HG02610 (cell line): ENCODE data around the gene ST8SIA1.

Source experiments
- ATAC-seq: cut with Tn5 transposase; IDR thresholded peaks from one replicate; pipeline ENCODE4 v1.9.1; 2021; ENCODE audit warnings: mild to moderate bottlenecking, moderate library complexity; ENCODE audit not compliant: unreplicated experiment

Gene ST8SIA1

DNA sequence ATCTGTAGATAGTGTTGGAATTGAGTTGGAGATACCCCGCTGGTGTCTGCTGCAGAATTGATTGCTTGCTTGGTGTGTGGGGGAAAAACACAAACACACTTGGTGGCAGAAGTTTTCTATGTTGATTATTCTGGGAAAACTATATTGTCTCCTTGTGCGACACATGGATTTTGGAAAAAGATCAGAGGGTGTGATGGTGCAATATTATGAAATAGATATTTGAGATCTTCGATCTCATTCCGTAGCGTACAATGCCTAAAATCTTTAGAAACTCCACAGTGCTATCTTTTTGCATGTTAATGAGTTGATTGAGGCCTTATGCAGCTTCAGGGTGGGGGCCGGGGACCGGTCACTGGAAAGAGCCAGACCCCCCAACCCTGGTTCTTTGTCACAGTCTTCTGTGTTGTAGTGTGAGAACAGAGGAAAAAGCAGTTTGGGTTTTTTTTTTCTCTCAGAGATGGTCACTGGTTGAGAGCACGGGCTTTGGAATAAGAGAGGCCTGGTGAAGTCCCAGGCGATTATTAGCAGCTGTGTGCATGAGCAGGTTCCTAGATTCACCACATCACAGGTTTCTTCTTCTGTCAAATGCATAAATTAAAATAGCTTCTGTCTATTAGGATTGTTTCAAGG lies 88.2 kb downstream of the ST8SIA1 start:
- no peak for ATAC-seq

DNA sequence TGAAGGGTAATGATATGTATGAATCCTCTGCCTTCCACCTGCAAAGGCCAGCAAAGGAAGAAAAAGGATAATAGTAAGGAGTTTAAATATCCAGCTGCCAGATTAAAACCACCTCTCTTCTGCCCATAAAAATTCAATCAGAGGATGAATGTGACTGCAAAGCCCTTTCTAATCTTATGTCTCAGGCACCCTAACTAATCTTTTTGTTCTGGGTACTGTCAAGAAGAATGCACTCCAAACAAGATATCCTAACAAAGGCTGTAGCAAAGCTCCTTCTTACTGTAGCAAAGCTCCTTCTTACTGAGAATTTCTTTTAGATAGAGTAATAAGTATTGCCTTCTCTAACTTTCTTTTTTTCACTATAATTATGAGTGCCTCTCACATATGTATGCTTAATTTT lies 91.8 kb downstream of the ST8SIA1 start:
- ATAC-seq = no peak

- no peak for ATAC-seq
These were observed 96.3 kb downstream of the ST8SIA1 start for GRCh38 chr12:22238211-22238610.

- ATAC-seq = no peak
These were observed 99.9 kb downstream of the ST8SIA1 start for GRCh38 chr12:22234561-22234960.

- ATAC-seq = no peak
These were observed 102.7 kb downstream of the ST8SIA1 start for GRCh38 chr12:22231836-22232235.

DNA sequence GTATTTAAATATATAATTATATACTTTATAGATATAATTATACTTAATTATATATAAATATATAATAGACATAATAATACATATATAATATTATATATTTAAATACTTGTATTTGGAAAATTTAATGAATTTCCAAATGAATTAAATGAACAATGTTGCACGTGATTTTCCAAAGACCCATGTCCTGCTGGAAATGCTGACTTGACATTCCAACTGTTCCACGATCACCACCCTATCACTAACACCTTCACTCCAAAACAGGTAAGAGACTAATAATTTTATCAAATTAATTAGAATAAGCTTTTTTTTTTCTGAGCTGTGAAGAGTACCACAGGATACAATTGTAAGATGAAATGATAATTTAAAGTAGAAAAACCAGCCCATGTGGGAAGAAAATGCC lies 103.4 kb downstream of the ST8SIA1 start:
- ATAC-seq = no peak

DNA sequence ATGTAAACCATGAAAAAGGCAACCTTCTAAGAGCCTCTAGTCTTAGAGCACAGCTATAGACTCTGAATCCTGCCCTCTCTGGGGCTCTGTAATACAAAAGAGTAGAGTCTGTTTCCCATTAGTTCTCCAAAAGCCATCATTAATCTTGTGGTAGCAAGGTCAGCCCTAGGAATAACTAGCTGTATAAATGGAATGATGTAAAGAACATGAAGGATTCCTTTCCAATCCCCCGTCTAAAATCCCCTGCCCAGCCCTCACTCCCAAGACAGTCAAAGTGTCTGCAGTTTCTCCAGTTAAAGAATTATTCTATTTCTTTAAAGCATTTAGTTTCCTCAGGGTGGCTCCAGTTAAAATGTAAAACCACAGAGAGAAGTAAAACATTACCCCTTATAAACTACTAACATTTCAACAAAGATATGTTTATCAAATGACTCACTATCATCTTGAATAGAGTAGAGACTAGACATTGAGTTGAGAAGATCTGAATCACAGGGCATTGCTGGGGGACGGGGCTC lies 104.2 kb downstream of the ST8SIA1 start:
- ATAC-seq = no peak

GRCh38 chr12:22229652-22230279 lies 104.7 kb downstream of the ST8SIA1 start:
- no peak for ATAC-seq

- ATAC-seq = no peak
These were observed 106.3 kb downstream of the ST8SIA1 start for GRCh38 chr12:22228022-22228875.

GRCh38 chr12:22223356-22223755 lies 111.2 kb downstream of the ST8SIA1 start:
- no peak for ATAC-seq

DNA sequence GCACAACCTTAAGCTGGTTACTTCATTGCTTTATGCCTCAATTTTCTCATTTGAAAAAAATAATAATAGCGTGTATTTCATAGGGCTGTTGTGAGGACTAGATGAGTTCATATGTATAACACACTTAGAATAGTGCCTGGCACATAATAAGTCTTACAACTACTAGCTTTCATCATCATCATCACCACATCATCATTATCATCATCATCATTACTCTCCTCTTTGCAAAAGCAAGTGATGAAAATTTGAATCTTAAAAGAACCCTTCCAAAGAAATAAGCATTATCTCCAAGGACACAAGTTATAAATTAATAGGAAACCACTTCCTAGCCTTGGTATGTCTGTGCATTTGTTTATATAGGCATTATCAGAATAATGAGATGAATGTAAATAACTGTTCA lies 117.0 kb downstream of the ST8SIA1 start:
- no peak for ATAC-seq

DNA sequence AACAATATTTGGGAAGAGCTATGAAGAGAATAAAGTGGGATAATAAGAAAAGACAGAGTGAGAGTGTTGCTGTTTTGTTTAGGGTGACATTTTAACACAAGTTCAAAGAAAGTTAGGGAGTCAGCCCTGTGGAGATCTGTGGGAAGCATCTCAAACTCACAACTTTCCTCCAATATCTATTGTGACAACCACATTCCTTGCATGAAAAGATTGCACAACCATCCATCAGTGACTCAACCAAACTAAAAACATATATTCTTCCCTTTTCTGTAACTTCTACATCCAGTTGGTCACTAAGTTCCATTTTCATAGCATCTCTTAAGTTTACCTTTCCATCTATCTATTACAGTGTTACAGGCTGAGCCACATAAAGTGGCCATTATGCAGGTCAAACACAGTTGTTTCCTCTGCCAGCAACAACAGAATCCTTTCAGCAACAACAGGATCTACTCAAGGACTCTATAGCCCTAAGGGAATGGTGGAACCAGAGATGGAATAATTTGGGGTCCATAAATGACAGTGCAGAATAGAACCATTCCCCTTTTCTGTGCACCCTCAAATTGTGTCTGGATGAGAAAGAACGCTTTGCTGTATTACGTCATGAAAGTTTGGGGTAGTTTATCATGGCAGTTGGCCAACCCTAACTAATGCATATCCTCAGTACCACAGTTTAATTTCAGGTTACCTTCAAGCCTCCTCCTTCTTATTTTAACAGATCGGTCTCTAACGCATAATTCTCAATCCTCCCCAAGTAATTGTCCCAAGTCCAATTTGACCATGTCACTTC lies 118.8 kb downstream of the ST8SIA1 start:
- no peak for ATAC-seq

DNA sequence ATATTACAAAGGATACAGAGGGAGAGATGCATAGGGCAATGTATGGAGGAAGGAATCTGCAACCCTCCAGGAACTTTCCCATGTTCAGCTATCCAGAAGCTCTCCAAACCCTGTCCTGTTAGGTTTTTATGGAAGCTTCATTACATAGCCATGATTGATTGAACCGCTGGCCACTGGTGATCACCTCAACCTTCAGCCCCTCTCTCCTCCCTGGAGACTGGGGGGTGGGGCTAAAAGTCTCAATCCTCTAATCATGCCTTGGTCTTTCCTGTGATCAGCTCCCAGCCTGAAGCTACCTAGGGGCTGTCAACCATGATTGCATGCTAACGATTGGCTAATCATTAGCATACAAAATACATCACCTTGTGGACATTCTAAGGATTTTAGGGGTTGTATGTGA lies 123.4 kb downstream of the ST8SIA1 start:
- ATAC-seq = no peak

DNA sequence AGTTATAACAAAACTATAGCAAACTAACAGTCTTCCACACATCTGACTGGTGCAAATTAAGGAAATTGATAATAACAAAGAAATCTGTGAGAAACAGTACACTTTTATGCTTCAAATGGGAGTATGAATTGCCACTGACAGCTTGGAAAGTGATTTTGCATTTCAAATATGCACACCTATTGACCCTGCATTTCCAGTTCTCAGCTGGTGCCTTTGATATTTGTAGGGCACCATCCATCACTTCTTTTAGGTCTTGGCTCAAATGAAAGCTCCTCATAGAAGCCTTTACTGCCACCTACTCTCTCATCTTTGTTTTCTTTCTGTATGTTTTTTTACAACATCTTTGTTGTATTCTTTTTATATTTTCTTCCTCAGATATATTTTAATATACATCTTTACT lies 125.1 kb downstream of the ST8SIA1 start:
- ATAC-seq = no peak

- ATAC-seq = no peak
These were observed 128.3 kb downstream of the ST8SIA1 start for GRCh38 chr12:22206111-22206728.

- no peak for ATAC-seq
These were observed 130.1 kb downstream of the ST8SIA1 start for GRCh38 chr12:22204391-22204790.

DNA sequence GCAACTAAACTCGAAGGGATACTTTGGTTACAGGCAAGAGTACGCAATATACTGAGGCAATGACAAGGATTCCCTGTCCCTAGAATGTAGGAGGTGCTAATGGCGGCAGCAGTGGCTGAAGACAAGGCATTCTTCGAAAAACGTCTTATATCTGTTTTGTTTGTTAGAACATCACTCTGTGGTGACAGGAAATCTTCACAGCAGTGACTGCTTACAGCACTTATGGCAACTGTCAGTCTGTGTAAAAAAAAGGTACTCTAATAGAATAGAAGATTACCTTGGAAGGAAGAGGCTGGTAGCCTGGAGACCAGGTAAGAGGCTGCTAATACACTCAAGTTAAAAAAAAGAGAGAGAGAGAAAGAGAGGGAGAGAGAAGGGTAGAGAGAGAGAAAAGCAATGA lies 131.7 kb downstream of the ST8SIA1 start:
- no peak for ATAC-seq

DNA sequence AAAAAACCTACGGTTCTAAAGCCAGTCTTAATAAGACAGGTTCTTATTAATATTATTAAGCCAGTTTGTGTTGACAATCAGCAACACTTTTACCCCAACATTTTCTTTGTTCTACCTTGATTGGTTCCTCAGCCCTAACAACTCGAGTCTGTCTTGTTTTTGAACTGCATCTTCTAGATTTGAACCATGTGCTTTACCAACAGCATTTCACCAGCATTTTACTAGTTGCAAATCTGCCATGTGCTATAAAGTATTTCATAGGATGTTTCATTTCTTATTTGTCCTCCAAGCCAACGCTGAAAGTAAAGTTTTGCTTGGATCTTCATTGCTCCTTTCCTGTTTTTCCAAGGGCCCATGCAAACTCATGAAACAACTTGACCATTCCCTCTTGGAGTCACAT lies 133.4 kb downstream of the ST8SIA1 start:
- no peak for ATAC-seq

DNA sequence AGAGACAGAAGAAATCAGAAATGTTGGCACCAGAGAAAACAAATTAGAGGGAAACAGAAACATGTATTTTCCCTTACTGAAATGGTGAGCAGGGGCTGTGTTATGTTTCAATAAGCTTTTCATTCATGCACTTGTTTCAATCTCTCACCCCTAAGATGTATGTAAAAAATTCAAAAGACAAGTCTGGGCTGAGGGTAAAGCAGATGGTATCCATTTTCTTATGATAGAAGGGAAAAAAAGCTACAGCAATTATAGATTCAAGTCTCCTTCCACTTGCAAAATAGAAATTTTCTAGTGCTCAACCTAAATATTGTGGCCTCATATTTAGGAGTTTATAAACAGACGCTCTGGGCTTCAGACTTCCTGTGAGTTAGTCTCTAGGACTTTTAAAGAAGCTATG lies 138.3 kb downstream of the ST8SIA1 start:
- no peak for ATAC-seq

- no peak for ATAC-seq
These were observed 143.5 kb downstream of the ST8SIA1 start for GRCh38 chr12:22190969-22191368.

GRCh38 chr12:22188431-22188830 lies 146.1 kb downstream of the ST8SIA1 start:
- no peak for ATAC-seq
